ENCODE measurements around the gene SCRT2.
"Not testable (repeated sequence)": the region's sequence is repeated elsewhere in the genome, so short reads cannot be mapped to it uniquely, and the experiment has no call there.

- TF ChIP-seq CHD2 (IDR thresholded peaks at IDR 0.05; ENCODE audit: low read length); CTCF (IDR thresholded peaks at IDR 0.05; ENCODE audit: control extremely low read depth in 1 of 3, insufficient read depth in 1 of 3, low read depth in 1 of 3, low read length in 3 of 3); GABPA (IDR thresholded peaks at IDR 0.05; ENCODE audit: borderline replicate concordance, insufficient read depth, low read length); GTF2F1 (IDR thresholded peaks at IDR 0.05; ENCODE audit: borderline replicate concordance, low read depth, low read length); POLR2A (IDR thresholded peaks at IDR 0.05; ENCODE audit: control extremely low read depth in 1 of 2, low read depth in 2 of 2, low read length in 2 of 2); RXRA (IDR thresholded peaks at IDR 0.05; ENCODE audit: insufficient read depth, low read depth, low read length); ASH2L (IDR thresholded peaks at IDR 0.05; ENCODE audit: low read length); TAF1 (IDR thresholded peaks at IDR 0.05; ENCODE audit: low read depth, low read length); EGR1 (IDR thresholded peaks at IDR 0.05; ENCODE audit: borderline replicate concordance, low read depth, low read length); CBX5 (IDR thresholded peaks at IDR 0.05; ENCODE audit: low read depth, low read length); CEBPB (IDR thresholded peaks at IDR 0.05; ENCODE audit: low read depth, low read length): not testable (repeated sequence)
Measured at GRCh38 chr20:693786-694185, 18.2 kb upstream of the SCRT2 start.
